NCI-H1105 treated with DMSO at 0.1 percent for 48 hours (cell line): Measurements from ENCODE around the gene ZFYVE27.
A peak's percentile ranks its signal among the peaks of the same experiment; 100 is the strongest.

ENCODE experiments used
- DNase-seq: peaks from one replicate; lab custom pipeline; 2025; lab: John Stamatoyannopoulos, UW

ZFYVE27 gene

GRCh38 chr10:97744405-97745035 is 7.6 kb downstream of the ZFYVE27 start:
- DNase-seq, result no peak

DNA sequence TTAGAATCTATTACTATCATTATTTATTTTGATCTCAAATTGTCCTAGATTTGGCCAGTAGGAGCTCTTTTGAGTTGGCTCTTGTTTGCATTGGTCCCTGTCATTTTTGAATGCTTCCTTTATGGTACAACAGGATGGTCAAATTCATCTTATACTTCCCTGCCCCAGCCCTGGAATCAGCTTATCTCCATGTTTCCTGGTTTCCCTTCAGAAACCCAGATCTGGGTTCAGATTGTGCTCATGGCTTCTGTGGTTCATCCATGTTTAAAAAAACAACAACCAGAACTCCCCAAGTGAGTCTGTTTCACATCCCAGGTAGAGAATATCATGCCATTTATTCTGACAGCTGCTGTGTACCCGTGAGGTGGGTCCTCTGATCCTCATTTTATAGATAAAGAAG is 10.6 kb downstream of the ZFYVE27 start:
- DNase-seq, result no peak

DNA sequence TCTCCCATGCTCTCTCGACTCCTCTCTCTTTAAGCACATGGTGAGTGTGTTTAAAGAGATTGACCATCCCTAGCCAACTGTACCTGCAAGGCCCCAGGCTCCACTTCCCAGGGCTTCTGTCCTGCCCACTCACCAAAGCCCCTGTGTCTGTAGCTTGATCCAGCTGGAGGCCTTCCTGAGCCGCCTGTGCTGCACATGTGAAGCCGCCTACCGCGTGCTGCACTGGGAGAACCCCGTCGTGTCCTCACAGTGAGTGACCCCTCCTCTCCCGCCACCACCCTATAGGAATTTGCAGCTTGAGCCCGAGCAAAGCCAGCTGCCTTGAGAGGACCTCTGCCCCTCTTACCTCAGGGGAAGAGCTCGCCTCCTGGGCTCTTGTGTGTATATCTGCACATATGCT is 11.2 kb downstream of the ZFYVE27 start:
- no peak for DNase-seq

- DNase-seq, result no peak
Measured at GRCh38 chr10:97752956-97753355, 16.0 kb downstream of the ZFYVE27 start.

GRCh38 chr10:97754726-97755125 is 17.8 kb downstream of the ZFYVE27 start:
- DNase-seq, result no peak

- no peak for DNase-seq
Measured at GRCh38 chr10:97755718-97756117, 18.8 kb downstream of the ZFYVE27 start.

GRCh38 chr10:97757471-97757870 is 20.5 kb downstream of the ZFYVE27 start:
- DNase-seq, result no peak

- DNase-seq, result peak; percentile 27
Measured at GRCh38 chr10:97759158-97759887, 22.4 kb downstream of the ZFYVE27 start.

- DNase-seq, result no peak
Measured at GRCh38 chr10:97759946-97760345, 23.0 kb downstream of the ZFYVE27 start.

- DNase-seq, result no peak
Measured at GRCh38 chr10:97760461-97761257, 23.7 kb downstream of the ZFYVE27 start.

DNA sequence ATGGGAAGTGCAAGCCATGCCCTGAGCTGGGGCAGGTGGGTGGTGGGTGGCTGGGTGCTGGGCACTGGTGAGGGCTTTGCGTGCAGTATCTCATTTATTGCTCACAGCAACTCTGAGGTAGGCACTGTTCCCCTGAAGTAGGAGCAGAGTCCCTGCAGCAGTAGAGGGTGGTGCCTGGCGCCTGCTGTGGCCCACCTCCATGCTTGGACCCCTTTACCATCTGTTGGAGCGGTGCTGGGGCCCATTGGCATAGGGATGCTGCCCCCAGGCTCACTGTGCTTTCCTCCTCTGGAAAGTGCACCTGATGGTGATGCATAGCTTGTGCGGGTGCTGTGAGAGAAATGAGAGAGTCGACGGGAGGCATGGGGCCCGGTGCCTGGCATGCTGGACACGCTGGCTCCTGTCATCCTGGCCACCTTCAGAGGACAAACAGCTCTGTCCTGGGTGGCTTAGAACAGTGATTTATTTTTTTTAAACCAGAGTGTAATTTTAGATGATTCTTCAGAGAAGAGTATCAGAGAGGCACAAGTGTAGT is 24.5 kb downstream of the ZFYVE27 start:
- no peak for DNase-seq

GRCh38 chr10:97762056-97762455 is 25.1 kb downstream of the ZFYVE27 start:
- no peak for DNase-seq

DNA sequence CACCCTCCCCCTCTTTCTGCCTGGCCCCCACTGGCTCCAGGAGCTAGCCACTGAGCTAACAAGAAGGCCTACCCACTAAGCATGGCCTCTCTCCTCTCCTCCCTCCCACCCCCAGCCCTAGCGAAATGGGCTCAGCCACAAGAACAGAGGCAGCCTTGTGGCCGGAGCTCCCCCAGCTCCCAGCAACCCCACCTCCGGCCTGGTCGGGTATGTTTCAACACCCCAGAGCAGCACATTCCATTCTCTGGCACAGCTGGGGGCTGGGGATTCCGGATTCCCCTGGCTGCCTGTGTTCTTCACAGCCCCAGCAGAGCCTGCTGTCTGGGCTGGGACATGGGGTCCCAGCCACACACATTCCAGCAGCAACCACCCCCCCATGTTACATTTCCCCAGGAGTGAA is 25.9 kb downstream of the ZFYVE27 start:
- DNase-seq, result no peak

DNA sequence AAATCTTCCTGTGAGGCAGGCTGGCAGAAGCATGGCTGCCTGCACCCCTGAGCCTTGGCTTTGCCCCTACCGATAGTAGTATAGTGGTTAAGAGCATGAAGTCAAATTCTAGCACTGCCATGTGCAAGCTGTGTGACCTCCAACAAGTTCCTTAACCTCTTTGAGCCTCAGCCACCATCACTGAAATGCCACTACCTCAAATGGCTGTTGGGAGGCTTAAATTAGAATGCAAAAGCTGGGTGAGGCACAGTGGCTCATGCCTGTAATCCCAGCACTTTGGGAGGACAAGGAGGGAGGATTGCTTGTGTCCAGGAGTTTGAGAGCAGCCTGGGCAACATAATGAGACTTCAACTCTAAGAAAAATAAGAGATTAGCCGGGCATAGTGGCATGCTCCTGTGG is 26.5 kb downstream of the ZFYVE27 start:
- no peak for DNase-seq

GRCh38 chr10:97763947-97764346 is 27.0 kb downstream of the ZFYVE27 start:
- no peak for DNase-seq

DNA sequence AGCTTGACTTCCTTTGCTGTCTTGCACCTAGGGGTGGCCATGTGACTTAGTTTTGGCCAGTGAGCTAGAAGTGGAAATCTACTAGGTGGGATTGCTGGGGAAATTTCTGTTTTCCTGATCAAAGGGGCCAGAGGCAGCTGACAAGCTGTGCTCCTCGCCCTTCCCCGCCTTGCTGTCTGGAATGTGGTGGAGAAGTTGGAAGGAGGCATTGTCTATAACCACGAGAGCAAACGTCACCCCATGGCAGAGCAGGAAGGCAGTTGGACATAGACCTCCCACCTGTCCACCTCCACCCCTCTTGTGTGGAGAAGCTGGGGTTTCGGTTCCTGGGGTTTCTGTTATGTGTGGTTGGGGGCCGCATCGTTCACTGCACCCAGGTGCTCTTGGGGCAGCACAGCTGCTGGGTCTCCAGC is 27.6 kb downstream of the ZFYVE27 start:
- DNase-seq, result no peak

DNA sequence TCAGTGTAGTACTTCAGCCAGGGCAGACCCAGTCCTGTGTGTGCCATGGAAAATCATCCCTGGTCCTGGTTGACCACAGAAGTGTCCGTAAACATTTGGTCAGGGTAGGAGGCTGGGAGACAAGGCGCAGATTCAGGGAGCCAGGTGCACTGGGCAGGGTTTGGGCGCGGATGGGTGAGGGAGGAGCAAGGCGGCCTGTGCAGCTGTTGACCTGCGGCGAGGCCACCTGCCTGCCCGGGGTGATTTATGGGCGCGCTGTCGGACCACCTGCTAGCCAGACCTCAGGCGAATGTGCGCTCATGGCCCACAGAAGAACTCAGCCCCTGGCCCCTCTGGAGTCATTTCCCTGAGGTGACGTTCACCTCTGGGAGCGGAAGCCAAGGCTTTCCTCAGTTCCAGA is 28.3 kb downstream of the ZFYVE27 start:
- DNase-seq, result no peak

DNA sequence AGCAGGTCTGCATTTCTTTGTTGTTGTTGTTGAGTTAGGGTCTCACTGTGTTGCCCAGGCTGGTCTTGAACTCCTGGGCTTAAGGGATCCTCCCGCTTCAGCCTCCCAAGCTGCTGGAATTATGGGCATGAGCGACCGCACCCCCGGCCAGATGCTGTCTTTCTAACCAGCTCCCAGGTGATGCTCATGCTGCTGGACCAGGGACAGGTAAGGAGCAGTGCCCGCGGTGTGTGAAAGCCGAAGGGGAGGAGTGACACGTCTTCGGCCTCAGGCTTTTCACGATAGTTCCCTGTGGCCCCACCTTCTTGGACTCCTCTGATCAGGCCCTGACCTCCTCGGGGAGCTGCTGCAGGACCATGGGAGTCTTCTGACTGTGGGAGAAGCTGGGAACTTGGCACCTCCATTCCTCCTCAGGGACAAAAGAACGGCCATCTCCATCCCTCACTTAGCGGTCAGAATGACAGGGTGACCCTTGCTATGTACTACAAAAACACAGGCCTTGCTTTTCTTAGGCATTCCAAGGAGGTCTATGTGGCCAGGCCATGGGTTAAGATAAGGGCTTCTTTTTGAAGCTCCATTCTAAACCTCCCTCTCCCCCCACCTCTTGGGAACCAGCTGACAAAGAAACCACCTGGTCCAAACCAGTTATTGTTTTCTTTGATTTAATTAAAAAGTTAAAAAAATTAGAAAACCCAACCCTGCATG is 29.3 kb downstream of the ZFYVE27 start:
- no peak for DNase-seq

DNA sequence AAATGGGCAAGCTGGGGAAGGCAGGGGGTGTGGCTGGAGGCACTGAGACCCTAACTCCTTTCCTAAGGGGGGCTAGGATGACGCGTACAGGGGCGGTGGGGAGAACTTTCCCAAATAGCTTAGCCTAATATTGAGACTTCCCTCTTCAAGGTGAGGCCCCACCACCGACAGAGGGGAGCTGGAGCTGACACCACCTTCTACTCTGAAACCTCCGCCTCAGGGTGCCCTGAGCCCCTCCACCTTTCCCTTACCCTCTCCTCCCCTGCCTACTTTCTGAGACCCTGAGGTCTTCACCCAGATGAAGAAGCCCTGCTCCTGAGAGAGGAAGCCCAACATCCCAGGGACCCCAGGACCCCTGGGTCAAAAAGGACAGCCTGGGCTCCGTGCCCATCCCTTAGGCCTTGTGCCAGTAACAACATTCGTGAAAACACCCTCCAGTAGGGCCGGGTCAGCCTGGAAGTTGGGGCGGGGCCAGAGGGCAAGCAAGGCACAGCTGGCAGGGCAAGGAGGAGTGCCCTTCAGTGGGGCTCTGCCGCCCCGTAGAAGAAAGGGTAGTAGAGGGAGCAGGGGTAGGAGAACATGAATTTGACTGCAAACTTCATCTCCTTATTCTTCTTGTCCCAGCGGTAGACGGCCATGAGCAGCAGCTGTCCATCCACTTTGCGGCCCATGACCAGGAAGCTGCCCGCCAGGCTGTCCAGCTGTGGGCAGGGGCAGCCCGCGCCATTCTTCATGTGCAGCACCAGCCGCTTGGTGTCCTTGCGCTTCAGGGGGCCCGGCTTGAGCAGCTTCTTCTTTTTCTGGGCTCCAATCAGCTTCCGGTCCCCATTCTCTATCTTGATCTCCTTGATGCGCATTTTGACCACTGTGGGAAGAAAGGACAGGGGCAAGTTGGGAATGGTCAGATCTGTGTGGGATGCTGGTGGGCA is 30.3 kb downstream of the ZFYVE27 start:
- no peak for DNase-seq

GRCh38 chr10:97768322-97769315 is 31.7 kb downstream of the ZFYVE27 start:
- no peak for DNase-seq
